Esophagus mucosa (tissue), 1 donor: ENCODE results near the gene MCM3AP. TPM values are rescaled to one million over a fixed set of nuclear protein-coding genes. Genes with fewer than 3 reads are reported as not detected.
"Not testable (repeated sequence)": the region's sequence is repeated elsewhere in the genome, so short reads cannot be mapped to it uniquely, and the experiment has no call there.

Experiments
- ATAC-seq: fragments of 200-7000 bp; cut with Tn5 transposase; one replicate; pipeline ENCODE4 v1.9.1; 2020
- total RNA-seq: library from RNA; stranded (reverse); gene quantifications from one replicate; pipeline ENCODE4 v1.2.4, GENCODE V29; 2023
- donor health status: DM: yes; HTN: yes; CAD: no.

The MCM3AP gene
- total RNA-seq, 1 donor from 2014 or later: 53.6 TPM

DNA sequence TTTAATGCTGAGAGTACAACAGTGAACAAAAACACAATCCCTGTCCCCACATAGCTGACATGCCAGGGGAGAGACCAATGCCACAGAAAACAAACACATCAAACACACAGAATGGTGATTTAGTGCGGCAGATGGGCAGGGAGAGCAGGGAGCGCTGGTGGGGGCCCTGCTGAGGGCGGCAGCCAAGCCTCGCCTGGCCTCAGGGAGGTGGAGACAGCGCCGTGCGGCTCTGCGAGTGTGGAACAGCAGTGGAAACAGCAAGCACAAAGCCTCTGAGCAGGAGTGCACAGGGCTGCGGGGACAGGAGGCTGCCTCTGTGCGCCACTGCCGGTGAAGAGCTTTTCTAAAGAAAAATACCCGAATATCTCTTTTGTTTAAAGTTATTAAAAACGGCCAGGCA, 17.0 kb downstream of the MCM3AP start:
- no peak for ATAC-seq

DNA sequence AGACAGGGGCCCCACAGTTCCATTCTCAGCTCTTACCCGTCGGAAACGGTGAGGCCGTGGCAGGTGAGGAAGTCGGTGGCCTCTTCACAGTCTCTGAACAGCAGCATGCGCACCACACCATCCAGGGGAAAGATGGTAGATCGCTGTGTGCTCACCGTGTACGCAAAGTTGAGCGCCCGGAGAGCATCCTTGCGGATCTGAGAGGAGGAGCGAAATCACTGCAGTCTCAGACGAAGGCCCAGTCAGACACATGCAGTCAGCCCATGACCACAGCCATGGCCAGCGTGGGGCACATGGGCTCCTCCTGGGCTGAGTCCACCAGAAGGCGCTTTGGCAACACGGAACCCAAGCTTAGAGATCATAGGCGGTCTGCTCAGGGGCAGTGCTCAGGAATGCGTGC, 18.5 kb downstream of the MCM3AP start:
- no peak for ATAC-seq

DNA sequence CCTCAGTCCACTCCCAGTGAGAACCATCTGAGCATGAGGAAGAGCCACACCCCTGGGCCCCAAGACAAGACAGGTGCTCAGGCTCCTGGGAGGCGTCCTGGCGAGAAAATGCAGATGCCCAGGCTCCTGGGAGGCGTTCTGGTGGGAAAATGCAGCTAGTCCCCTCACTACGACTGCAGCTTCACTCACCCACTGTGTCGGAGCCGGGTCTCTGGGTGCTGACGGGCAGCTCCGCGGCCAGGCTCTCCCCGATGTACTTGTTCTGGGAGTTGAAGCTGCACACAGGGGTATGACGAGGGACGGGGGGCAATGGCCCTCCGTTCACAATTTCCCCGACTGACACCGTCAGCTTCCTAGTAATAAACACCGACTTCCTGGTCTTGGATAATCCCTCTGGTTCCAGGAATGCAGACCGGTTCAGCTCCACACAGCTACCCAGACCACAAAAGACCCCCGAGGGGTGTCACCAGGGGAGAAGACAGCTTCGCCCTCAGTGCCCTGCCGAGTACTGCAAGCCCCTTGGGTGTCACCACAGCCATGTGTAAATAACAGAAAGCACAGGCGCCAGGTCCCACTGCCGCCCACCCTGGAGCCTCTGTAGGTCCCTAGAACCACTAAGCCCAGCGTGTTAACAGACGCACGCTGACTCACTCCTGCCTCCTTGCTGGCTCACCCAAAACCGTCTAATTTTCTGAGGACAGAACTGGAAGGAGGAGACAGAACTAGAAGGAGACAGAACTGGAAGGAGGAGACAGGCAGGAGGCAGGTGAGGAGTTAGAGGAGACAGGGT, 19.5 kb downstream of the MCM3AP start:
- no peak for ATAC-seq

DNA sequence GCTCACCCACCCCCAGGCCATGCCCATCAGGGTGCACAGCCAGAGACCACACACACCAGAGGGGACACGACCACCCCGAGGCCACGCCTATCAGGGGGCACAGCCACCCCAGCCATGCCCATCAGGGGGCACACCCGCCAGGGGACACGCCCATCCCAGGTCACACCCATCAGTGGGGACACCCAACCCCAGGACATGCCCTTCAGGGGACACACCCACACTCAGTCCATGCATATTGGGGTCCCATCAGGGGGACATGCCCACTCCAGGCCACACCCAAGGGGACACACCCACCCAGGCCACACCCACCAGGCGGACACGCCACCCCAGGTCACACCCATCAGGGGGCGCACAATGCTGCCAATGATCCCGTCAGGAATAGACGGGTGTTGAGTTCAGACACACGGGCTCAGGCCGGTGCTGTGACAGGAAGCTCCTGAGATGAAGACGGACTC, 20.7 kb downstream of the MCM3AP start:
- peak; percentile 42 for ATAC-seq

DNA sequence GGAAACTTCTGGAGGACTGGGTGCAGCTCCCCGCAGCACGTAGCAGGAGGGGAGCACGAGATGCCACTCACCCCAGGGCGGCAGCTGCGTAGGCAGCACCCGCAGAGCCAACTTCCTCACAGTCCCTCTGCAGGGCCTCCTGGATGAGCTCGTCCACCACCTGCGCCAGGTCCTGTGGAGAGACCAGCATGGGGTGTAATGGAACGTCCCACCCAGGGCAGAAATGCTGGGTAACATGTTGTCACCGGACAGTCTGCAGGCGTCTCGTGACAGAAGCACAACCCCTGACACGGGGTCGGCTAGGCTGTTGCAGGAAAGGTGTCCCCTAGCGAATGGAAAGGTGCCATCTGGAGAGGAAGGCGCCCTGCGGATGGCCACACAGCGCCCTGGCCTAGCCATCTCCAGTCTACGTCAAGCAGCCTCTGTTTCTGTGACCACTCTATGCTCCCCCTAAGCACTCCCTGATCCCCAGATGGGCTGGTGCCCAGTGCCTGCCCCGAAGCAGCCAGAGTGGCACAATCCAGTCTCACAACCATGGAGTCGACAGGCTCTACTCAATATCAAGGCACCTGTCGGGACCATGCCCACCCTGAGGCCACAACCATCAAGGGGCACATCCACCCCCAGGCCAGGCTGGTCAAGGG, 21.2 kb downstream of the MCM3AP start:
- ATAC-seq: peak; percentile 24

DNA sequence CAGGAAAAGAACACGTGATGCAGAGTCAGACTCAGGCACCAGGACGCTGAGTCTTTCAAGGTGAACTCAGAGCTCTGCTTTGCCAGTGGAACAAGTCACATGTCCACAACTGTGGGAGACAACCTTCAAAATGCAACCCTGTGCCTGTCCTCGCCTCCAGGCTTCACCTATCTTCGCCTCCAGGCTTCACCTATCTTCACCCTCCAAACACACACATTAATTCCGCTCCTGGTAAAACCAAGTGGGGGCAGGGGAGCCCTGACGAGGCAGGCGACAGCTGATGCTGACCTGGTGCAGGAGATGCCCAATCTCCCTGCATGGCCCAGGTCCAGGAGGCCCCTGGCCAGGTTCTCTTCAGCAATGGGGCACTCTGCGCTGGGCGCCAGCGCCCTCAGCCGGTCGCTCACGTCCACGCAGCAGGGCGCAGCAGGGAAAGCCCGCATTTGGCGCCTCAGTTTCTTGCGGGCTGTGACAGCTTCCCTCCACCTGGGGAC, 28.9 kb downstream of the MCM3AP start:
- ATAC-seq: no peak

DNA sequence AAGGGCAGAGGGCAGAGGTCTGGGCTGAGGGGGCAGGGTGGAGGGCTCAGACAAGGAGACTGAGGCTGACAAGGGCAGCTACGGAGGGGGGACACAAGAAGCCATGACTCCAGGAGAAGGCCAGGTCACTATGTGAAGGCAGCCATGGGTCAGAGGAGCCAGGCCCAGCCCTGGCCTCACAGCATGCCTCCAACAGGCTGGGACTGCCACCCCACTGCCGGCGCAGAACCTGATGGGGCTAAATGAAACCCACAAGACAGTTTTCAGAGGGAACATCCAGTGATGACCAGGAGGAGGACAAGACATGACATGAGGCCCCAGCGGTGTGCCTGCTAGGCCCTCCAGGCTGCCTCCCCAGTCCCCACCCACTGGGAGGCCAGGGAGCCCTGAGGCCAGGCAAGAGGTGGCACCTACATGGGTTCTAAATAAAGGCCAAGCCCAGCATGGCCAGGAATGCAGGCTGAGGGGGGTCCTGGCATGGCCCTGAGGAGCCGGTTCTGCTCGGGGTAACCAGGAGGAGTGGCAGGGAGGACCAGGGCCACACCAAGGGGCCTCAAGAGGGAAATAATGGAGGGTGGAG, 29.6 kb downstream of the MCM3AP start:
- ATAC-seq: no peak

DNA sequence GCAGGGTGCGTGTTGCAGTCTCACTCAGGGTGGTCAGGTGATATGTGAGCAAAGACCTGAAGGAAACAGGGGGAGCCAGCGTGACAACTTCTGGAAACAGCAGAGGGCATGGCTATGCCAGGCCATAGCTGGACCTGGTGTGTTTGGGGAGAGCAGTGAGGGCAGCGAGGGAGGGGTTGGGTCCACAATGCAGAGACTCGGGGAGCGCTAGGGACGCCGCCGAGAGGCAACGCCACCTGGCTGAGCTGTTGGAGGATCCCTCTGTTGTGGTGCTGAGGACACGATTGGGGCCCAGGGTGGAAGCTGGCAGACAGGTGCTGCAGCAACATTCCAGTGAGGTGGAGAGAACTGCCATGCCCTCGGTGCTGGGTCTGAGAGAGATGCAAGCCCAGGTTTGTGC, 30.2 kb downstream of the MCM3AP start:
- ATAC-seq: no peak

DNA sequence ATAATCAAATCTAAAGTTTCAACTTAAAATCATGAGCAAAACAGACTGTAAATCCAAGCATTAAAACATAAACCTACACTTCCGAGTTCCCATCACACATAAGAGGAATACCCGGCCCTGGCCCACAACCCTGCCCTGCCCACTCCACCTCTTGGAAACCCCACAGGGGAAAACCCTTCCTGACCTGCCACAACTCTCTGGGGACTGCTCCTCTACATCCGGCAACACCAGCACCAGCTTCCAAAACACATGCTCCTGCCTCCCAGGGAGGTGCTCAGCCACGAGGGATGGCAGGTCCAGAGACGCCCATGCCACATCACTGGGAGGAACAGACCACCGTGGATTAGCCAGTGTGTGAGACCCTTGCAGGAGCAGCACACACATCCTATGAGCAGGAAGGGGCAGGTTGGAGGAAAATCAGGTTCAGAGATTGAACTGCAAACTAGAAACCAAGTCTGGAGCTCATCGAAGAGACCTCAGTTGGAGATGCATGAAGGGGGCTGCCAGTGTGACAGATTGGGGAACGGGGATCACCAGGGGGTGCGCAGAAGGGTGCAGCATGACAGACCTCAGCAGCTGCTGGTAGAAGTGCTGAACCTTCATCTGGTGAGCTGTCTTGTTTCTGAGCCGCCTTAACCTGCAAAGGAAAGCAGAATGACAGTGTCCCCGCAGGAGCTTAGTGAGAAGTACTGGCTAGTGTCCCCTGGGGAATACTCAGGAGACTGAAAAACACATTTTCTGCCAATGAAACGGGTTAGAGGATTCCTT, 31.0 kb downstream of the MCM3AP start:
- no peak for ATAC-seq

DNA sequence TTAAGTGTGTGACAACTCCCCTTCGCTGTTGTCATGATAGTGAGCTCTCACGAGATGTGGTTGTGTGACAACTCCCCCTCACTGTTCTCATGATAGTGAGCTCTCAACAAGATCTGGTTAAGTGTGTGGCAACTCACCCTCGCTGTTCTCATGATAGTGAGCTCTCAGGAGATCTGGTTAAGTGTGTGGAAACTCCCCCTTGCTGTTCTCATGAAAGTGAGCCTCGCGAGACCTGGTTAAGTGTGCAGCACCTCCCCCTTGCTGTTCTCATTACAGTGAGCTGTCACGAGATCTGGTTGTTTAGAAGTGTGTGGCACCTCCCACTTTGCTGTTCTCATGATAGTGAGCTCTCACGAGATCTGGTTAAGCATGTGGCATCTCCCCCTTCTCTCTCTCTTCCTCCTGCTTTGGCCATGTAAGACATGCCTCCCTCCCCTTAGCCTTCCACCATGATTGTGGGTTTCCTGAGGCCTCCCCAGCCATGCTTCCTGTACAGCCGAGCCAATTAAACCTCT, 31.7 kb downstream of the MCM3AP start:
- no peak for ATAC-seq

DNA sequence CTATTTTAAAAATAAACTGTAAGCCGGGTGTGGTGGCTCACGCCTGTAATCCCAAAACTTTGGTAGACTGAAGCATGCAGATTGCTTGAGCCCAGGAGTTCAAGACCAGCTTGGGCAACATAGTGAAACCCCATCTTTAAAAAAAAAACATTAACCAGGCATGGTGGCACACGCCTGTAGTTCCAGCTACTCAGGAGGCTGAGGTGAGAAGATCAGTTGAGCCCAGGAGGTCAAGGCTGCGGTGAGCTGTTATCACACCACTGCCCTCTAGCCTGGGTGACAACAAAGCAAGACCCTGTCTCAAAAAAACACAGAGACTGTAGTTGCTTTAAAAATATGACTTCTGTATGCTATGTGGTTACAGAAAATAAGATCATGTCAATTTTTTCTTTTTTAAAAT, 32.6 kb downstream of the MCM3AP start:
- ATAC-seq: no peak

DNA sequence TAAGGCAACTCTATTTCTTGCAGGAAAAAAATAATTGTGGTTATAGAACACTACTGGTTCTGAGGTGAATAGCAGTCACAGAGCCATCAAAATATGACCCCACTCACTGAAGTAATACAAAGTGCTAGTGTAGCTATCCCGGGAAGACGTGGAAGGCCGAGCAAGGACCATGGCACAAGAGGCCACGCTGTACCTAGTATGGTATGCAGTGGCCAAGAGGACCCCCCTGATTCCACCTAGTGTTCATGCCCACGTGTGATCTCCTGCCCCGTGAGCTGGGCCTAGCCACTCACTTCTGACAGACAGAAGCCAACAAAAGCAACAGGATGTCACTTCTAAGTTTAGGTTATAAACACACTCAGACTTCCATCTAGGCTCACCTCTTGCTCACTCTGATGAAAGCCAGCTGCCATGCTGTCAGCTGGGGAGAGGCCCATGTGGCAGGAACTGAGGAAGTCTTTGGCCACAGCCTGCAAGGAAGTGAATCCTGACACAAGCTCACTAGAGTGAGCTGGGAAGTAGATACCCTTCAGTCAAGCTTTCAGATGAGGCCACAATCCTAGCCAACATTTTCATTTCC, 35.2 kb downstream of the MCM3AP start:
- ATAC-seq: peak; percentile 27

DNA sequence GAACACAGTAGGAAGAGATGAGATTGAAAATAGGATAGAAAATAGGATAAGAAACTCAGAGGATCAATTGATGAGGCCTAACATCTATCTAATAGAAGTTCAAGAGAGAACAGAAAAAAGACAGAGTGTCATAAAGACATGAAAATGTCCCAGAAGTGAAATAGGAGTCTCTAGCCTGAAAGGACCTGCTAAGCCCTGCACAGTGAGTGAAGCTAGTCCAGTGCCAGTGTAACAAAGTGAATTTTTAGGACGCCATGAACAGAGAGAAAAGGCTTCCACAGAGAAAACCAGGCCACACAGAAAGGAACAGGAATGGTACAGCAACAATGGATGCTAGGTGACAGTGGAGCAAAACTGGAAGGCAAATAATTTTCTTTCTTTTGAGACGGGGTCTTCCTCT, 36.6 kb downstream of the MCM3AP start:
- ATAC-seq: no peak

DNA sequence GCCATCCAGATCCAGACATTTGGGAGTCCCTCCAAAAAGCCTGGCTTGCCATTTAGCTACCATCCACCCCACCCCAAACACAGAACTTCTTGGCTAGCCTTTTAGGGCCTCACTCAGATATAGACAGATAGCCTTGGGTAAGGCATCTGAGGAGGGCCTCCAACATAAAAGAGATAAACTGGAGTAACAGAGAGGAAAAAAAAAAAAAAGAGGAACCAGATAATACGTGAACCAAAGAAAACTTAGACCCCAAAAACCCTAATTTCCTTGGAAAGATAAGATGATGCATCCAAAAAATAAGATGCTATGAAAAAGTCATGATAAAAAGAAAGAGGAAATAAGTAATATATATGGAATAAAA, 37.0 kb downstream of the MCM3AP start:
- ATAC-seq: no peak

DNA sequence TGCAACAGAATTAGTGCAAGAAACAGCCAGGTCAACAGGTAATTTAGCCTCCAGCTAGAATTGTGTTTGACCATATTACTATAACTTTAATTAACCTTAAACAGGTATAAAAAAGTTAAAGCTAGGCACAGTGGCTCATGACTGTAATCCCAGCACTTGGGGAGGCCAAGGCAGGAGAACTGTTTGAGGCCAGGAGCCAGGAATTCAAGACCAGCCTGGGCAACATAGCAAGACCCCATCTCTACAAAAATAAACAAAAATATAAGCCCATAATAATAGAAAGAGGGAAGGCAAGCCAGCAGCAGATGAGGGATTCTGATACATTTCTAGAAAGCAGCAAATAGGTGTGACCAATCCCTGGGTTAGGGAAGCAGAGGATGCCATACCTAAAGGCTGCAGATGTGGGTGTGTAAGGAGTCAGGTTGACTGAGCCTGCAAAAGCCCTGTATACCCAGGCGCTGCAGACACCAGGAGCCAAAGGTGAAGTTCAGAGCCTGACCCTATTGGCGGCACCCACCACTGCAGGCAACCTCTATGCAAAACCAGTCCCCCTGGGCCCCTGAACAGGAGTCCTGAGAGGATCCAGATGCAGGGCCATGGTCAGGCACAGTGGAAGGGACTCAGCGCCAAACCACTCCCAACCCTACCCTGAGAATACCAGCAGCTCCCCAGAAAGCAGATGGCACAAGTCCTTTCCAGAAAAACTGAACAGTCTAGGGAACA, 37.6 kb downstream of the MCM3AP start:
- ATAC-seq: no peak

DNA sequence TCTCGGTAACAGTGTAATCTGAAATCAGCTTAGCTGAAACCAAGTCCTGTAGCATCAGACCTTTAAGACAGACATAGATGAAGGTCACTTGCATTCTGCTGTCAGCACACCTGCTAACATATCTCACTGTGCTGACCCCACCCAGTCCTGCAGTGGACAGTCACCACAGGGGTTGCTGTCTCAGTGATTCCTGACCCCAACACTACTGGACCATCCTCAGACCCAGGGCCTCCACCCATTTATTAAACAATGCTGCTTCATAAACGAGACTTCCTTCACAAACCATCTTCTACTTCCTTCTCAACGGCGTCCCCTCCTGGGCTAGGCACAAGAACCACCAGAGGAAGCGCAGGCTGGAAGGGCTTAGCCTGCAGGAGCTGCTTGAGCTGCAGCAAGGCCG, 39.1 kb downstream of the MCM3AP start:
- no peak for ATAC-seq

DNA sequence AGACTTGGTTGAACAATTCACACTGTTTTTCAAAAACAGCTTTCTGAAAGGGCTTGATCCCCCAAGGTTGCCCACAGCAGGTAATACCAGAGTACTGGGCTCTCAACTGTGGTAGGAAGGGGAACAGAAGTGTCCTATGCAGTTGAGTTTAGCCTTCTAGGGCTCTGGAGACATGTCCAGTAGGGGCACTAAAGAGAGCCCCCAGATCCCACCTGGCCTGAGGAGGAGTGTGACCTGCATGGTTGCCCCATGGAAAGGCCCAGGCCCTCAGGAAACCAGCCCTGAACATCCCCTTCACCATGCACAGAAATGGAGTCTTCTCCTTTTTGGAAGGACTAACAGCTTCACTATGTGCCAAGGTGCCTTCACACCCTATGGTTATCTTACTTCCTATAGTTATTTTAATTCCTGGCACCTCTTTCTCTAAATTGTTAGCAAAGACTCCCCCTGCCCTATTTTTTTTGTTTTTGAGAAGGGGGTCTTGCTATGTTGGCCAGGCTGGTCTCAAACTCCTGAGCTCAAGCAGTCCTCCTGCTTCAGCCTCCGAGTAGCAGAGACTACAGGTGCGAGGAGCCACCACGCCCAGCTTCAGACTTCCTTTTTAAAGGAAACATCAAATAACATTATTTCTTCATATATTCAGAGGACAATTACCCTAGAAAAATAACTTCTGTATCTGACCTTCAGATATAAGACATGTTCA, 40.0 kb downstream of the MCM3AP start:
- no peak for ATAC-seq

DNA sequence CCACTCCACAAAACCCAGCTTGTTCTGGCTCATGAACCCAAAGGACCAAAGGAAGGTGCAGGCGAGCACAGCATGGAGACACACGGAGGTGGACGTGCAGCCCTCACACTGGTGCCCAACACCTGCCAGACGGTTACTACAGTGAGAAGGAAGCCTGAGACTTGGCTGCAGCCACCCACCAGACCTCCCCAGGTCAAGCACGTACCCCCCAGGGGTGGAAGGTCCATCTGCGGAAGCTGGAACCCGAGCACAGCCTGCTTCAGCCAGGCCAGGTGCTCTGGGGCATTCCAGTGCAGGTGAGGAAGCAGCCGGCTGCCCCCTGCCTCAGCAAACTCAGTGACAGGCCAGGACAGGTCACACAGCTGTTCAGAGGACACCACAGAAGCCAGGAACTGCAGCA, 40.8 kb downstream of the MCM3AP start:
- ATAC-seq: no peak

DNA sequence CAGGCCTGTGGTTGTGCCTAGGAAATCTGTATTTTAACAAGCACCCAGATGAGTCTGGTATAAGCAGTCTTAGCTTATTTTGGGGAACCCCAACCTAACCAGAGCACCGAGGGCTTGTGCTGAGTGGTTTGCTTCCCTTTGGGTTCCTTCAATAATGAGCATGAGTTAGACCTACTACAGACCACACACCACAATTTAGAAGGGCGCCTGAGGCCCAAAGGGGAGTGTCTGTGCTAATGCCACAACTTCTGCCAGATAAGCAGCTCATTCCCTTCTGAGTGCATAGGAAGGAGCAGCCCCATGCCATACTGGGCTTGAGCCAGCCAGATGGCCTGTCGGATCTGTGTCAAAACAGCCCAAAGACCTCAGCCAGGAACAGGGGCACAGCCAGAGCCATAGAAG, 41.5 kb downstream of the MCM3AP start:
- ATAC-seq: no peak

DNA sequence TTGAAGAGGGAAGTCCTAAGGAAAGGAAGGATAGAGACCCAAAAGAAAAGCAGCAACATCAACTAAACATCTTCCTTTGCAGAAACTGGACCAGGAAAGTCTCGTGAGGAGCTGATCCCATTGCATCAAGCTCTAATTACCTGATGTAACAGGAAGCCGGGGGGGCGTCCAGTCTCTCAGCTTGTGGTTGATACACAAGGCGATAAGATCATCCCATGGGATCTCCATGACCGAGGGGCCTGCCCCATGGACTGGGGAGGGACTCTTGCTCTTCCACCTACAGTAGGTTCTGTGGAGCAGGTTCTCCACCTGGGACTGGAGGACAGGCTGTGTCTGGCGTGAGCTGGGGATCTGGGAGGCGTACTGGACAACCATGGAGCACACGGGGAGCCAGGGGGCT, 42.1 kb downstream of the MCM3AP start:
- ATAC-seq: no peak

DNA sequence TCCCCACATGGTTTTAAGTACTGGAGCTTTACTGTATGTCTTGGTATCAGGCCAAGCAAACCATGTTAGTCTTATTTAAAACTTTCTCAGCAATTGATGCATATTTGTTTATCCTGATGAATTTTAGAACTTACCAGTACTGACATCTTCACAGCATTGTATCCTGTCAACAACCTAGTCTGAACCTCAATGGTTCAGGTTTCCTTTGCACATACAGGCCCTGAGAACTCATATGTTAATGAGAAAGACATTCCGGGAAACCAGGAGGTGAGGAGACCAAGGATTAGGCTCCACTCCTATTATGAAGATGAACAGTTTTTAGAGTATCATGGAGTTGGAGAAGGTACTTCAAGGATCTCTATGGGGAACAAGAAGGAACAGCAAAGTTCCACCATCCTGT, 43.8 kb downstream of the MCM3AP start:
- not testable (repeated sequence) for ATAC-seq
